HG02763 (cell line): ENCODE measurements around the gene EYS.

Experiments
- ATAC-seq: cut with Tn5 transposase; IDR thresholded peaks from one replicate; pipeline ENCODE4 v1.9.1; 2021; ENCODE audit warnings: mild to moderate bottlenecking, moderate library complexity; ENCODE audit not compliant: unreplicated experiment

Gene EYS

DNA sequence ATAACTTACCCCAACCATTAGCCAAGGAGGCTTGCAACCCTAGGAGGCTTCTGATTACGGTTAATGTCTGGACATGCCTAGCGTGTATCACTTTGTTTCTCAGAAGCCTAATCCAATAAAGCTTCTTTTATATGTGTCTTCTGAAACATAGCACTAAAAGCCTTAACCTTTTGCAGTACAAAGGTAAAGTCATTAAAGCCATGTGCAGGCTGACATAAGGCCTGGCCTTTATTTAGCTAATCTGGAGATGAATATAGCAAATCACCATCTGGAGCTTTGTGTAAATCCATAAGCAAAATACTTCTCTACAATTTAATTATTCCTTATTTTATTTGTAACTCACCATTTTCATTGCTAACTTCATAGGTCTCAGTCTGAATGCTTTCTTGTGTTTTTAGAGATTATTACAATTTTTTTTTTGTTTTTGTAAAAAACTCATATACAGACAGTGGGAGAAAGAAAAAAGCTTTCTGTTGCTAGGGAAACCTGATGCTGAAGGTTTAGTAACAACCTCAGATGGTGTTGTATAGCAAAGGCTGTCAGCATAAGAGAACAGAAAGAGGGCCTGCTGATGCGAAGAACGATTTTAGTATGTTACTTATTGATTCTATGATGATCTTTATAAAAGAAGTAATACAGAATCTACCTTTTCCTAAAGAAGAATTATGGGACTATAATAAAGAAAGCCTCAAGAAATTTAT is at the start of gene EYS:
Gene EYS (minus strand): TSS at position 101 of the 701 bp plus-strand sequence. CDS start 211,816 bp downstream, outside the sequence.
- ATAC-seq: no peak

DNA sequence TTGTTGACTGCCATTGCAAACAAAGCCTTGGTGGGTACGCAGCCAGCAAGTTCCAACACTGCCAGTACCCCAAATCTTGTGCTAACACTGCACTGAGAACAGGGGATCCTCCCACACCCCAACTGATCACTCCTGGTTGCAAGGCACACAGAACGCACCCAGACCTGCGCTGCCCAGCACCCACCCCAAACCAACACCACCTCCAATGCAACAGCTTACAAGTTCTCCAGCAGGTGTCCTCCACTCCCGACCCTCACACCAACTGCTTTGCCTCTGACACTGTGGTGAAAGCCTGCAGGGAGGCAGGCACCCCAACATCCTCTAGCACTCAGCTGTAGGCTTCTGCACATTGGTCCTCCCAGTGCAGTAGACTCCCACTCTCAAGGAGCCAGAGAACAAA is 39.3 kb upstream of the EYS start:
- ATAC-seq: no peak

DNA sequence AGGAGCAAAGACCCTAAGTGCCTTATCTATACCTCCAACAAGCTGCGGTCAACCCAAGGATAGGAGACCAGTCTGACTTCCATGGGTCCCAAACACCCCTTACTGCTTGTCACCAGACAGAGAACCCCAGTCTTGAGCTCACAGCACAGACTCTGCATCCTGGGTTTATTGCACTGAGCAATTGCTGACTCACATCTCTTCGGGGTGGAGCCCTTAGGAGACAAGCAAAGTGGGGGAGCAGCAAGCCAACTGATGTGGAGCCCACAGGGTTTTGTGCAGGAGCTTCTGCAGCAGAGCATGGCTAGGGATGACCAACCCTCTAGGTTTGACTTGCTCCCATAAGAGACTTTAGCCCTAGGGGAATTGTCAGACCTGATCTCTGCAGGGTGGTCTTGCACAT is 38.6 kb upstream of the EYS start:
- ATAC-seq: no peak

DNA sequence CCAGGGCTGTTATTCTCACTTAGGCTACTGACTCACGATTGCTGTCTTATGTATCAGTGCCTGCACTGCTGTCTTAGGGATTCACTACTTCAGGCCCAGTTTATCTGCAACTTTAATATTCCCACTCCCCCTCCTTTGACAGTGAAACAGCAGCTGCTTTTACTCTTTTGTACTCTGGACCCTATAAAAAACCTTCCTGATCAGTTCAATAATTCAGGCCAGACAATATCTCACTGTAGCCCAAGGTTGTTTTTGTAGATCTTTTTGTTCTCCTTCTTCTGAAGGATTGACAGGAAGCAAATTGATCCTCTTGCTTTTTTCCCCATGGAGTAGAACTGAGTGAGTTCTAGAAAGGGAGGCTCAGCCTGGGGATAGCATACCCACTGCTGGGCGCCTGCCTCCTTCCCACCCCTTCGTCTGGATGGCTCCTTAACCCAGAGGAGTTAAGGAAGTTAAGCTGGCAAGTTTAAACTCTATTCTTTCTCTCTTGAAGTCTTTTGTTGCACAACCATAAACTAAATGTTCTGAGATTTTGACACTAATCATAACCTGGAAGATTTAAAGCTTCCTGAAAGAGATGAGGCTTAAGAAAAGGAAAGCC is 22.0 kb upstream of the EYS start:
- ATAC-seq: no peak

DNA sequence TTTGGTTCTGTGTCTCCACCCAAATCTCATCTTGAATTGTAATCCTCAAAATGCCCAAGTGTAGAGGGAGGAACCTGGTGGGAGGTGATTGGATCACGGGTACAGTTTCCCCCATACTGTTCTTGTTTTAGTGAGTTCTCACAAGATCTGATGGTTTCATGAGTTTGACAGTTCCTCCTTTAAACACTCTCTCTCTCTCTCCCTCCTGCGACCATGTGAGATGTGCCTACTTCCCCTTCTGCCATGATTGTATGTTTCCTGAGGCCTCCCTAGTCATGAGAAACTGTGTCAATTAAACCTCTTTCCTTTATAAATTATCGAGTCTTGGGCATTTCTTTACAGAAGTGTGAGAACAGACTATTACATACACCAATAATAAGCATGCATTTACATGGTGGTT is 12.1 kb upstream of the EYS start:
- no peak for ATAC-seq

DNA sequence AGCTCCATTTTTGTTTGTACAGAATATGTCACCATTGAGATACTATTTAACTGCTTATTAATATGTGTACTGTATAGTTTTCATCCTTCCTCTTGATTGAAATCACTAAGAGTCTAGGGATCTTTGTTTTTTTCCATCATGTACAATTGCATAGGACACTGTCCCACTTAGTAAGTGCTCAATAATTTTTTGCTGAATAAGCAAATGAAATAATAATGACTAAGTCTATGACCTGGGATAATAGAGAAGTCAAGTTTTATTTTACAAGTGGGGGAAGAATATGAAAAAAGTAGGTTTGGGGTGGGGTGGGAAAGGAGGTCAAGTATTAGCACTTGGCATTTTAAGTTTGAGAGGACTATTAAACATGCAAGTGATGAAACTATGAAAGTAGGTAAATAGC is 4.5 kb upstream of the EYS start:
- ATAC-seq: no peak

DNA sequence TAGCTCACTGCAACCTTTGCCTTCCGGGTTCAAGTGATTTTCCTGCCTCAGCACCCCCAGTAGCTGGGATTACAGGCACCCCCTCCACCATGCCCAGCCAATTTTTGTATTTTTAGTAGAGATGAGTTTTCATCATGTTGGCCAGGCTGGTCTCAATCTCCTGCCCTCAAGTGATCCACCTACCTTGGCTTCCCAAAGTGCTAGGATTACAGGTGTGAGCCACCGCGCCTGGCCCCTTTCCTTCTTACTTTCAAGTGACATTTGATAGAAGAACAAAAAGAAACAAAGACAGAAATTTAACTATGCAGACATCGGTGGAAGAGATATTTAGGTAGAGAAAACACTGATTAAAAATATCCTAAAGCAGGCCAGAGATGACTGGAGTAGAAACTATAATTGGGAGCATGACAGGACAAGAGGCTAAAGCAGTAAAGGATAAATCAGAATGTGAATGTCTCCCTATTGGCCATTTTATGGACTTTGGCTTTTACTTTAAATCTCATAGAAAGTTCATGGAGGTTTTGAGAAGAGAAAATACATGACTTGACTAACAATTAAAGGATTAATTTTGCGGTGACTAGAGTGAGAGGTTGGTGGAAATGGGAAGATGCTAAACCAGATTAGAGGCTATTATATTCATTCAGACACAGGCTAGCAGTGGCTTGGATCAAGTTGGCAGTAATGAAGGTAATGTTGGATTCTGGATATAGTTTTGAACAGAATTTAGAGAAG is 2.2 kb upstream of the EYS start:
- no peak for ATAC-seq

DNA sequence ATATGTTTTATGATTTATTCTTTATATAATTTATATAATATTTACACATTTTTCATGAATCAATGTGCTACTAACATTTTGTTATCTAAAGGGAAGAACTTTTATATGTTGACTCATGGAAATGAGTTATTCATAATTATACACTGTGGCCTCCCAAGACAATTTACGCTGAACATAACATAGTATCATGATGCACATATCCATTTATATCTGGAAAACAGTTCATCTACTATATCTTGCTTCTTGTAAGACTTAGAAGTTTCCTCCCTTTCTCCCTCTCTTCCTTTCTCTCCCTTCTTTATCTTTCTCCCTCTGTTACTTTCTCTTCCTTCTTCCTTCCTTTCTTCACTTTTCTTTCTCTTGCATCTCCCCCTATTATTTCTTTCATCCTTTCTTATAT is 1.1 kb upstream of the EYS start:
- ATAC-seq: no peak

DNA sequence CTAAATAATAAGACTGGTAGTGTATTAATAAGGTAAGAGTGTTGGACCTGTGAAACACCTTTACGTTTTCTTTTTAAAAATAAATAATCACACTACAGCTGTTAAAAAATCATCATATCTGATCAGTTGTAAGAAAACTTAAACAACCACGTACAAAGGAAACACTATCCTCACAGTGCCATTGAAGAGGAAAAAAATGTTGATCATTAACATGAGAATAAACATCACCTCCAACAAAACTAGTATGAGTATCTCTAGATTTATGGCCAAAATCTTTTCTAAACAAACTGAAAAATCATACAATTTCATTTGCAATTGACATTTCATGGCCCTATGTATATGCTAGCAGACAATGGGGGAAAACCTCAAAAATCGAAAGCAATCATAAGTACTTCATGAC is 590 bp downstream of the EYS start:
- no peak for ATAC-seq

DNA sequence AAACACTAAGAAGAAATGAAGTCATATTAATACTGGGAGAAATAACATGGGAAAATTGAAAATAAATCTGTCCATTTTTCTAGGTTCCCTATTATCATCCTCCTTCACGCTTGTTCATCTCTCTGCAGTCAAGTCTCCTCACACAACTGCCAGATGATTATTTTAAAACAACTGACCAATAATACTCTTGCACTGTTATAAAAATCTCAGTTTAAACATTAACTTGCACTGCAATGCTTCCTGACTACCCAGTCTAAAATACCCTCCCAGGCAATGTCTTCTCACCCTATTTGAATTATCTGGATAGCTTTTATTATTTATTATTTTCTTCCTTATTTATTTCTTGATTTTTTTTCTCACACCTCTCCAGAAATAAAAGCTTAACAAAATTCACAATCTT is 5.7 kb downstream of the EYS start:
- ATAC-seq: no peak

DNA sequence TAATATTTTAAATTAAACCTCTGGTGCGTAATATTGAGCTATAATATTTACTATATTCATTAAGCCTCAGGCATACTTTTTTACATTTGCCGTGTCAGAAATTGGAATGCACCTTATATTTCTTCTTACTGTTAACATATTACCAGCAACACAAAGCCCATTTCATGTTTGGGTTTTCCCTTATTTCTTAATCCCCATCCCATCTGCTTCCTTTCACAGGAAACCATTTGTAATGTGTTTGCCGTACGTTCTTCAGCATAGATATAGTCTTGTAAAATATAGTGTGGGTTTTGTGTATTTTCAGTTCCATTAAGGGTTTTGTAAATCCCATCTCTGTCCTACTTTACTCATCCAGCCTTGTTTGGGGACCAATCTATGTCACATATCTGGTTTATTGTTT is 6.5 kb downstream of the EYS start:
- ATAC-seq: no peak

DNA sequence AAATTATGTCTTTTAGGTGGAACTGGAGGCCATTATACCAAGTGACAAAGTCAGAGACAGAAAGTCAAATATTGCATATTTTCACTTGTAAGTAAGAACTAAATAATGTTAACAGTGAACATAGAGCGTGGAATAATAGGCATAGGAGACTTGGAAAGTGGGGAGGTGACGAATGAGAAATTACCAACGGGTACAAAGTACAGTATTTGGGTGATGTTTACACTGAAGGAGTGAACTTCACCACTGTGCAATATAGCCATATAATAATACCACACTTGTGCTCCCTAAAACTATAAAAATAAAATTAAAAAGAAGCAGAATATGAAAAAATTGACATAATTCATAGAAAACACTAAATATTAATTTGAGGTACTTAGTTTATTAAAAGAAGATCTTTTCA is 14.9 kb downstream of the EYS start:
- ATAC-seq: no peak

DNA sequence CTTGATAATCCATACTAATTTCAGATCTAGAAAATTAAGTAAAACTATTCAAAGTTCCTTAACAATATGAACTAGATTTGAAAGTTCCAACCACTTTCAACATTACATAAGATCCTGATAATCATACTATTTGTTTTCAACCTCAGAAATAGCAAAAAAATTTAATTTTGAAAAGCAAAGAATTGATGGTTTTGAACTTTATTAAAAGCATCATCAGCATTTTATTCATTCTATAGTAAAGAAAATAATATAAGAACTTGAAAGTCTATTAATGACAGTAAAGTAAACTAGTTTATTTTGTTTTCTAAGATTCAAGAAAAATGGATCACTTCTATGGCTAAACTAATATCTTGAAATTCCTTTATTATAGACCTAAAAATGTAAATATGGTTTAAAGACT is 26.8 kb downstream of the EYS start:
- ATAC-seq: no peak

DNA sequence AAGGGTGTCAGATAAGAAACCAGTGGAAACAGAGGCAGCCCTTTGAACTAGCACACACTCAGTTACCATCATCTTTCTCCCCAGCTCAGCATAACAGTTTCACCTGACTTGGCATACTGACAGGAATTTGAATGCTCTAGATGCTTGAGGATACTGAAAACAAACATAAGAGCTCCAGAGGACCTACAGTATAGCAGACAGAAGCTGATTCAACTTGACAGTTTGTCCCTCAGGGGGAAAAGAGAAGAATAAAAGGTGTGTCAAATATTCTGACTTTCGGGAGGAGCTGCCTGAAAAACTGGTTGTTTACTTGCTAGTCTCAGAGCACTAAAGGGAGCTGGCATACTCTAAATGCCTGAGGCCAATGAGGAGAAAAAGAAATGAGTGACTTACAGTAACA is 35.1 kb downstream of the EYS start:
- no peak for ATAC-seq

DNA sequence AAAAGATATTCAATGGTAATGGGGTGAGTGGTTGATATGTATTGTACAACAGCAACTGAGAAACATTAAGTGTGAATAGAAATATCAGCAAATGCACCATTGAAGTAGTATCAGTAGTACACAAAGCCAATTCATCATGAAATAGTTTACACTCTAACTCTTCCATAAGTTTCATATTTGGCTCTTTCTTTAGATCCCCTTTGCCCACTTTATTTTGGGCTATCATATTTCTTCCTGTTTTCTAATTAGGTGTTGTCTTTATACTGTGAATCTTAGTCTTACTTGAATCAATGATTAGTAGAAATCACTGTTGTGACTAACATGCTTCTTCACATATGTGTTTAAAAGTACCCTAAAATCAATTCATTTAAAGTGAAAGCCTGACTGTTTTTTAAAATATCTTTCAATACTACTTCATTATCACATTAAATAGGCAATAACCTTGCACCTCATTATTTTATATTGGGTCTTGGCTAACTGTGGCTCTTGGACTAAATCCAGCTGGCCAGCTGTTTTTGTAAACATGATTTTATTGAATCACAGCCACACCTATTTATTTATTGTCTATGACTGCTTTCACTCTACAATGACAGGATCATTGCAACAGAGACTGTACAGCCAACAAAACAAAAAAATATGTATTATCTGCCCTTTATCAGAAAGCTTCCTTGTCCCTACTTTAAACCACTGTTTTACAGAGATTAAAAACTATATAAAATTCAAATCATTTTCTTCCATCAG is 38.9 kb downstream of the EYS start:
- no peak for ATAC-seq

DNA sequence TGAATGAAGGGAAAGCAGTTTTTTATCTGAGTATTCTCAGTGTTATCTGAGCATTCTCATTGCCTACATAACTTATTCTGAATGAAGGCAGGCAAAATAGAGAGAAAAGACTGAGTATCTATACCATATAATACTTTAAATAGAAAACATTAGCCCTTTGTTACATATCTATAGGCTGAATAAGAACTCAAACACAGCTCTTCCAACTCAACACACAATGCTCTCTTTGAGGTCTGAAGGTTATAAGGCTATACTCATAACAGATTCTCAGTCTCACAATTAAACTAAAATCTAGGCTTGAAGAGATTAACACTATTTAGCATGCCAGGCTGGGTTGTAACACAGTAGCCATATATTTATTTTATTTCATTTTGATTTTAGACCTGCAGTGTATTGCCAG is 56.9 kb downstream of the EYS start:
- ATAC-seq: no peak

DNA sequence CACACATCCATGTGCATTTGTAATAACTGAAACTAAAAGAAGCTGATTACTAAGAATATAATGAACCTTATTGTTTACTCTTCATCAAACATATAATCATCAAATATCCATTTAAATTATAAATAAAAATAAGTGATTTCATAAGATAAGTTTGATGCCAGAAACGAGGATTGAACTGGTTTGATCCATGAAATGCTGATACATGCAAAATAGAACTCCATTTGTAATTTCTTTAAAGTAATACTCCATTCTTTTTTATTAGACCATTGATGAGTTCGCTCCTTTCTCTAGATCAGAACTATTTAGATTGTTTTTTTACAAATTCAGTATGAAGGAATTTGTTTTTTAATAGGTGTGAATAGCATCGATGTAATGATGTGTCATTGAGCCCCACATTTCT is 57.6 kb downstream of the EYS start:
- no peak for ATAC-seq

DNA sequence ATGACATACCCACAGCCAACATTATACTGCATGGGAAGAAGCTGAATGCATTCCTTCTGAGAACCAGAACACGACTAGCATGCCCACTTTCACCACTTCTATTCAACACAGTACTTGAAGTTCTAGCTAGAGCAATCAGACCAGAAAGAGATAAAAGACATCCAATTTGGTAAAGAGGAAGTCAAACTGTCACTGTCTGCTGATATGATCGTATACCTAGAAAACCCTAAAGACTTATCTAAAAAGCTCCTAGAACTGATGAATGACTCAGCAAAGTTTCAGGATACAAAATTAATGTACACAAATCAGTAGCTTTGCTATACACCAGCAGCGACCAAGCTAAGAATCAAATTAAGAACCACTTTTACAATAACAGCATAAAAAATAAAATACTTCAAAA is 60.5 kb downstream of the EYS start:
- ATAC-seq: no peak

DNA sequence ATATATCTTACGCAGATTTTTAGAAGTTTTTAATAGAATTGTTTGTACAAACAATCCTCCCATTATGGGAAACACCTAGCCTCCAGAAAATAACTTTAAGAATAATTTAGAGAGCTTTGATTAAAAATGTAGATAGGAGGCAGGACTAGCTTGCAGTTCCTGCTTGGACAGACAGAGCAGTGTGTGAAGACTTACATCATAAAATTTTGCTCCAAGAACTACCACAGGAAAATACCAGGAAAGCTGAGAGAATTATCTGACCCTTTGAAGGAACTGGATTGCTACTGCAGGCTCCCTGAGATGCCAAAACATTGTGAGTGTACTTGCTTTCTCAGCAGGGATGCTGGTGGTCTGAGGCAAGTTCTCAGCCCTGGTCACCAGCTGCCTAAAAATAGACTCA is 64.2 kb downstream of the EYS start:
- ATAC-seq: no peak

DNA sequence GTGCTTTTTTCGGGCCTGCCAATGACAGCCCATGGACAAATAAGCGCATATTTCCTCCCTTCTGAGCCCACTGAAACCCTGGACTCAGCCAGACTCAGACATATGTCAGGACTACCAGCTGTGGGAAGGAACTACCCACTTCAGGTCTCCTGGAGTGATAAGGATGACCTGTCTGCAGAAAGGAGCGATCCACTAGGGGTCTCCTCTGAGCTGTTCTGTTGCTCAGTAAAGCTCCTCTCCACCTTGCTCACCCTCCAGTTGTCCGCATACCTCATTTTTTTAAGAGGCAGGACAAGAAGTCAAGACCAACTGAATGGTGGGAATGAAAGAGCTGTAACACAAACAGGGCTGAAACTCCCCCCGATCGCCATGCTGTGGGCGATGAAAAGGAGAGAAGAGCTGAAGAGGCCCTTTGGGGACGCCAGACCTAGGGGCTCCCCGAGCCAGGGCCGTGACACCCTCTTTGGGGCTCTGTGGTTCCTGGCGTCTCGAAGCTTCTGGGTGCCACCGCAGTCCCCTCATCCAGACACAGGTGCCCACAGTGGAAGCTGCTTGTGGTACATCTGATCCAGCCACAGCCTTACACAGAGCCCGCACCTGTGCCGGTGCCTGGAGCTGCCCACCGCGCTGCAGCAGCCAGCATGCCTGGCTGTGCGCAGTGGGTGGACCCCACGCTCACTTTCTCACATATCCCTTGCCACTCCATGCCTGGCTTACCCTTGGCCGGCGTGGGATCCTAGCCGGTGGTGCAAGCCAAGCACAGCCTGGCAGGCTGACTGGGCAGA is 68.8 kb downstream of the EYS start:
- no peak for ATAC-seq
